NT2/D1 (cell line): ENCODE data around the gene UBALD1.

Experiments
- SUZ12 ChIP-seq: IDR thresholded peaks from 2 replicates; pipeline ENCODE4 v1.6.1; 2011; ENCODE audit not compliant: insufficient read length, insufficient read depth; ENCODE audit errors: extremely low read depth
- YY1 ChIP-seq: IDR thresholded peaks from 2 replicates; pipeline ENCODE4 v1.6.1; 2011; ENCODE audit not compliant: insufficient read length, insufficient read depth
- ZNF274 ChIP-seq: IDR thresholded peaks from 2 replicates; pipeline ENCODE4 v1.6.1; 2011; ENCODE audit warnings: mild to moderate bottlenecking, low read depth, low read length

DNA sequence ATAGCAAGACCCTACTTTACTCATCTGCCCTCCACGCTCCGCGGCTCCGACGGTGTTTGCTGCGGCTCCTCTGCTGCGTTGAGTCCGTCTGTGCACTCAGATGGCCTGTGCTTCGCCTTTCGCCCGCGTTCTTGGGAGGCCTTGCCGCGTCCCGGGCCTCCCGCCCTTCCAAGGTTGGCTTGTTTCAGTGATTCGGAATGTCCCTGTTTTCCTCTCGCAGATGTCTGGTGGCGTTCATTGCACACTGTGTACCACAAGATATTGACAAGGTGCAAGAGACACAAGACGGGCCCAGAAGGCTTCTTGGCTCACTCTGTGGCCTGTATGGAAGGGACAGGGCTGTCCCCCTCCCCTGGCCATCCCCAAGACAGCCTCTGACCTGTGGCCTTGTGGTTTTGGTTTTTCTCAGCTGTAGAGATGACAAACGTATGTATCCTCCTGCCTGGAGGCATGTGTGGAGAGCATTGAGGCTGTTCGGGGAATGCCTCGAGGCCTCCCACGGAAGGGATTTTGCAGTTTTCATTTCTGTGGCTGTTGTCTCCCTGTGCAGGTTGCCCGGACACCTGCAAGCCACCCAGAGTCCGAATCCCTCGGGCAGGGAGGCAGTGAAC, 25.3 kb upstream of the UBALD1 start:
- TF ChIP-seq YY1 (no peak), ZNF274 (no peak), SUZ12 (no peak)
